ENCODE data around the gene FGB. TPM values are rescaled to one million over a fixed set of nuclear protein-coding genes. Genes with fewer than 3 reads are reported as not detected.

Gene FGB
- total and polyA plus RNA-seq, 10 donors = 0.74 to 2.3 TPM; not detected in 8

DNA sequence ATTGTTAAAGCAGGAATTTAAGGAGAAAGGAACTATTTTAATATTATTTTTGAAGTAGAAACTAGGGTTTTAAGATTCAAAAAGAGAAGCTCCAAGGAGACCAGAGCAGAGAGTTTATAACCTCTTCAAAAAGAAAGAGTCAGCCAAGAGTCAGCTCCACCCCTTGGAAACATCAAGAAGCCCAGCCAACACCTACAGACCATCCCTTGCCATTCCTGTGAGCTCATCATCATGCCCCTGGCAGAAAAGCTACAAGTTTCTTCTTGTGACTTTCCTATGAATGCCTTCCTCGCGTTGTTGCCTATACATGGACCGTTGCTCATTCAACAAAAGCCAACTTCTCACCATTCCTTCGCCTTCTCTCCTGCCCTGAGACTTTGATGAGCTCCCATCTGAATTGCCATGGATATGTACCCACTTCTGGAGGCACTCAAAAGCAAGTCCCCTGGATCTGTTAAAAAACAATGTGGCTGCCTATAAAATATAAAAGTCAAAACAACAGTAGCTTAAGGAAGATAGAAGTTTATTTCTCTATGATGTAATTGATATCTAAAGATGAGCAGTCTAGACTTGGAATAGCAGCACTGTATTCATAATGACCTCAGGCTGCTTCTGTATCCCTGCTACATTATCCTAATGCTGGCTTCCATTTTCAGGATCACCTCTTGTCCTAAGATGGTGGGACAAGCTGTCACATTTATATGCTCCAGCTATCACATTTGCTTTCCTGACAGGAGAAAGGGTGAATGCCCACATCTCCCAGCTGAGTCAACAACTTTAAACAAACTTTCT, 32.9 kb upstream of the FGB start:
- H3K9me3 ChIP-seq = no peaks in the 10 kb centered on the region
- no peak overlapping the region for H3K4me3 ChIP-seq
- intact Hi-C loops (cut with DNase I; ENCODE audit: low total_unique reads) = no loop called here
- H3K27me3 ChIP-seq (replicated peaks in 1 of 7) = peaks cover 0 to 3% (median 0%) of the 10 kb centered on the region in 7 donors
- no peak for DNase-seq
- TF ChIP-seq CTCF (IDR thresholded peaks at IDR 0.05 in 8 of 11, conservative IDR thresholded peaks at IDR 0.05 in 3 of 11) (no peak), POLR2AphosphoS5 (IDR thresholded peaks at IDR 0.05) (no peak), POLR2A (IDR thresholded peaks at IDR 0.05) (no peak)
- 86 to 94% (median 88%) methylated on average over 4 of the region's 4 CpGs for WGBS, 5 donors
- no peaks in the 10 kb centered on the region for H3K4me1 ChIP-seq
- H3K27ac ChIP-seq = no peak overlapping the region
- H3K36me3 ChIP-seq = peaks cover 0 to 7% (median 0%) of the 10 kb centered on the region in 6 donors

DNA sequence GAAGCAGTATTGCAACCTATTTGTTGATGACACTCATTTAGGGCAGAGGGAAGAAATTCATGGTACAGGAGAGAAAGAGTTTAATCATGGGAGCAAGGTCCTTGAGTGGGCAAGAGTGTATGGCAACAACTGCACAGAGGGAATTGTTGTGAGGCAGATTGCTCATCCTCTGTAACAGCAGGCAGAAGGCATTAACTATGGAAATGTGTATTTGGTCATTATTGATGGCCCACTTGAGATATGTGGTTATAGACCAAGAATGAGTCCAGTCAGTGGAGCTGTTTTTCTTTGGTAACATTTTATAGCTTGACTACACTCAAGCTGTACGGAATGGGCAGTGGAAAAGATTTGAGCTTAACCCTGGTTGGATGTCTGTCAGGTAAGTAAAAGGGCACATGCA, 28.5 kb upstream of the FGB start:
- no peaks in the 10 kb centered on the region for H3K9me3 ChIP-seq
- no peak for DNase-seq
- TF ChIP-seq POLR2AphosphoS5 (IDR thresholded peaks at IDR 0.05) = no peak
- TF ChIP-seq POLR2A (IDR thresholded peaks at IDR 0.05) = no peak
- no peak for TF ChIP-seq CTCF (IDR thresholded peaks at IDR 0.05 in 8 of 11, conservative IDR thresholded peaks at IDR 0.05 in 3 of 11)
- H3K4me3 ChIP-seq = no peak overlapping the region
- intact Hi-C loops (cut with DNase I; ENCODE audit: low total_unique reads) = no loop called here
- H3K27me3 ChIP-seq (replicated peaks in 1 of 7) = no peaks in the 10 kb centered on the region
- no peak overlapping the region for H3K27ac ChIP-seq
- 88 to 95% (median 90%) methylated on average over 1 of the region's 1 CpG for WGBS, 5 donors
- no peaks in the 10 kb centered on the region for H3K4me1 ChIP-seq
- H3K36me3 ChIP-seq = peaks cover 0 to 47% (median 36%) of the 10 kb centered on the region in 6 donors

- H3K9me3 ChIP-seq = no peaks in the 10 kb centered on the region
- intact Hi-C loops (cut with DNase I; ENCODE audit: low total_unique reads) = no loop called here
Measured at GRCh38 chr4:154542271-154542879, 20.4 kb upstream of the FGB start.

More at GRCh38 chr4:154542271-154542879, 20.4 kb upstream of the FGB start:
- Histone ChIP-seq H3K4me1 (no peaks in the 10 kb centered on the region), H3K27ac (no peak overlapping the region), H3K27me3 (replicated peaks in 1 of 7) (no peaks in the 10 kb centered on the region), H3K4me3 (no peak overlapping the region), H3K36me3 (peaks cover 2 to 100% (median 98%) of the 10 kb centered on the region in 6 donors)
- TF ChIP-seq CTCF (IDR thresholded peaks at IDR 0.05 in 8 of 11, conservative IDR thresholded peaks at IDR 0.05 in 3 of 11) = no peak
- TF ChIP-seq POLR2AphosphoS5 (IDR thresholded peaks at IDR 0.05) = no peak
- no peak for TF ChIP-seq POLR2A (IDR thresholded peaks at IDR 0.05)
- DNase-seq = no peak
- WGBS, 5 donors = 94 to 98% (median 96%) methylated on average over 4 of the region's 4 CpGs
